Colonic mucosa (tissue), 4 donors: Measurements from ENCODE around the gene CTAG1B. TPM values are rescaled to one million over a fixed set of nuclear protein-coding genes. Genes with fewer than 3 reads are reported as not detected.
"Not testable (repeated sequence)": the region's sequence is repeated elsewhere in the genome, so short reads cannot be mapped to it uniquely, and the experiment has no call there.

Experiments
- DNase-seq: peaks from one replicate; pipeline ENCODE4 v3.0.0-alpha.2; 2020
- H3K27ac ChIP-seq: fragments of 200-600 bp; one replicate; pipeline ENCODE4 v1.8.0; 2021
- H3K27me3 ChIP-seq: fragments of 200-600 bp; one replicate; pipeline ENCODE4 v1.8.0; 2021
- H3K36me3 ChIP-seq: fragments of 200-600 bp; one replicate; pipeline ENCODE4 v1.8.0; 2021
- H3K4me1 ChIP-seq: fragments of 200-600 bp; one replicate; pipeline ENCODE4 v1.8.0; 2021; ENCODE audit warnings: mild to moderate bottlenecking
- H3K4me3 ChIP-seq: fragments of 200-600 bp; one replicate; pipeline ENCODE4 v1.8.0; 2021
- H3K9ac ChIP-seq, 2 donors: one replicate each; pipeline ENCODE4 v1.7.0; 2013; ENCODE audit warnings: control low read depth in 2 of 2, low read depth in 2 of 2, low read length in 2 of 2
- H3K9me3 ChIP-seq: fragments of 200-600 bp; one replicate; pipeline ENCODE4 v1.8.0; 2021
- intact Hi-C: fragments of 100-400 bp; cut with DNase I; formaldehyde crosslinking; loops from one replicate; pipeline ENCODE4 v1.14.1; 2022
- total RNA-seq, 2 donors: library from RNA; stranded (reverse); fragmentation: NEBNext Ultra II Directional in 1 of 2; extraction: Animal tissue kit (Norgen Biotek cat#: 25700) in 1 of 2; gene quantifications; one replicate each; pipeline ENCODE4 v1.2.1, GENCODE V29; 2021
- TF ChIP-seq, protein P1 (sequence below): fragments of 200-600 bp; IDR thresholded peaks from one replicate; pipeline ENCODE4 v1.8.0; 2022; ENCODE audit warnings: antibody characterized with exemption, mild to moderate bottlenecking
- donor health status: healthy.
- donor health status: DM: no; HTN: no; CAD: no.
- donor health status: DM: no; HTN: no; CAD: no.

The CTAG1B gene
- total RNA-seq, 2 donors from 2014 or later: not detected

GRCh38 chrX:154653048-154653401 lies 33.9 kb upstream of the CTAG1B start:
- no peaks in the 10 kb centered on the region for H3K4me1 ChIP-seq
- H3K36me3 ChIP-seq: no peaks in the 10 kb centered on the region
- no peak overlapping the region for H3K9ac ChIP-seq
- intact Hi-C loops: no loop called here
- H3K27me3 ChIP-seq: no peaks in the 10 kb centered on the region
- DNase-seq: no peak
- H3K27ac ChIP-seq: no peak overlapping the region
- H3K9me3 ChIP-seq: no peaks in the 10 kb centered on the region
- H3K4me3 ChIP-seq: no peak overlapping the region
- TF ChIP-seq, protein P1, sequence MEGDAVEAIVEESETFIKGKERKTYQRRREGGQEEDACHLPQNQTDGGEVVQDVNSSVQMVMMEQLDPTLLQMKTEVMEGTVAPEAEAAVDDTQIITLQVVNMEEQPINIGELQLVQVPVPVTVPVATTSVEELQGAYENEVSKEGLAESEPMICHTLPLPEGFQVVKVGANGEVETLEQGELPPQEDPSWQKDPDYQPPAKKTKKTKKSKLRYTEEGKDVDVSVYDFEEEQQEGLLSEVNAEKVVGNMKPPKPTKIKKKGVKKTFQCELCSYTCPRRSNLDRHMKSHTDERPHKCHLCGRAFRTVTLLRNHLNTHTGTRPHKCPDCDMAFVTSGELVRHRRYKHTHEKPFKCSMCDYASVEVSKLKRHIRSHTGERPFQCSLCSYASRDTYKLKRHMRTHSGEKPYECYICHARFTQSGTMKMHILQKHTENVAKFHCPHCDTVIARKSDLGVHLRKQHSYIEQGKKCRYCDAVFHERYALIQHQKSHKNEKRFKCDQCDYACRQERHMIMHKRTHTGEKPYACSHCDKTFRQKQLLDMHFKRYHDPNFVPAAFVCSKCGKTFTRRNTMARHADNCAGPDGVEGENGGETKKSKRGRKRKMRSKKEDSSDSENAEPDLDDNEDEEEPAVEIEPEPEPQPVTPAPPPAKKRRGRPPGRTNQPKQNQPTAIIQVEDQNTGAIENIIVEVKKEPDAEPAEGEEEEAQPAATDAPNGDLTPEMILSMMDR: no peak

DNA sequence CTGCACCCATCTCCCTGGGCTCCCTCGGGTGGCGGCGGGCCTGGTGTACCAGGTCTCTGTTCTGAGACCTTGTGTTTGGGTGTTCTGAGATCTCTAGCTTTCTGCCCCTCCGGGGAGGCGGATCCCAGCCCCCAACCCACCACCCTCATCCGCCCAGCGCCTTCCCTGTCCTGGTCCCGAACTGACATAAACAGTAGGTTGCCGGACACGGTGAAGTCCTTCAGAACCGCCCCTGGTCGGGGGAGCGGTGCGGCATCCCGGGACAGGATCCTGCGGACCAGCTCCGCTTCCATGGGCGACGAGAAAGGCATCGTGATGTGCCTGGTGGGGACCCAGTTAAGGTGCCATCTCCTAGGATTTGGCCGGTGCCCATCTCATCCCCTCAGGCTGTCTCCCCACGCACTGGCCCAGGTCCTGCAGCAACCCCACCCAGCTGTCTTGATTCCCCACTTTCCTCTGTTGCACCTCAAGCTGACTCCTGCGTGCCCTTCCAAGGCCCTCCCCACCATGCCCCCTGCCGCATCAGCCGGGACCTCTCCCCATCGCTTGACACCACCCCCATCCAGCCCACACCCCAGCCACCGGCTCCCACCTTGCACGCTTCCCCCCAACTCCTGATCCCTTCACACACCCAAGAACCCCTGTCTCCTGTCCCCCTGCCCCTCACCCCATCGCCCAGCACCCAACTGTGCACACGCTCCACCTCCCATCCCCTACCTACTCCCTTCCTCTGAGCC lies 33.4 kb upstream of the CTAG1B start:
- Histone ChIP-seq H3K9ac (no peak overlapping the region), H3K4me1 (no peaks in the 10 kb centered on the region), H3K27ac (no peak overlapping the region), H3K36me3 (no peaks in the 10 kb centered on the region), H3K9me3 (no peaks in the 10 kb centered on the region), H3K4me3 (no peak overlapping the region), H3K27me3 (no peaks in the 10 kb centered on the region)
- TF ChIP-seq, protein P1: no peak
- intact Hi-C loops: no loop called here
- DNase-seq: no peak

- Histone ChIP-seq H3K4me3 (no peak overlapping the region), H3K36me3 (no peaks in the 10 kb centered on the region), H3K27ac (no peak overlapping the region), H3K27me3 (no peaks in the 10 kb centered on the region), H3K9ac (no peak overlapping the region), H3K4me1 (no peaks in the 10 kb centered on the region), H3K9me3 (no peaks in the 10 kb centered on the region)
- intact Hi-C loops: no loop called here
- TF ChIP-seq, protein P1: no peak
- DNase-seq: no peak
Observed at GRCh38 chrX:154650221-154650510, 31.1 kb upstream of the CTAG1B start.

GRCh38 chrX:154649503-154650220 lies 30.6 kb upstream of the CTAG1B start:
- TF ChIP-seq, protein P1: no peak
- no peak overlapping the region for H3K9ac ChIP-seq

GRCh38 chrX:154648931-154649330 lies 29.8 kb upstream of the CTAG1B start:
- Histone ChIP-seq H3K4me3 (no peak overlapping the region), H3K4me1 (no peaks in the 10 kb centered on the region), H3K27me3 (no peaks in the 10 kb centered on the region), H3K27ac (no peak overlapping the region), H3K9ac (no peak overlapping the region), H3K9me3 (no peaks in the 10 kb centered on the region), H3K36me3 (no peaks in the 10 kb centered on the region)
- TF ChIP-seq, protein P1: no peak
- intact Hi-C loops: no loop called here
- no peak for DNase-seq

More at GRCh38 chrX:154649503-154650220, 30.6 kb upstream of the CTAG1B start:
- Histone ChIP-seq H3K36me3 (no peaks in the 10 kb centered on the region), H3K4me1 (no peaks in the 10 kb centered on the region), H3K9me3 (no peaks in the 10 kb centered on the region), H3K27ac (no peak overlapping the region), H3K4me3 (no peak overlapping the region), H3K27me3 (no peaks in the 10 kb centered on the region)
- intact Hi-C loops: no loop called here
- DNase-seq: no peak

GRCh38 chrX:154645745-154646378 lies 26.8 kb upstream of the CTAG1B start:
- H3K27ac ChIP-seq, H3K4me1 ChIP-seq, H3K36me3 ChIP-seq, H3K9ac ChIP-seq, H3K27me3 ChIP-seq, intact Hi-C loops, DNase-seq, H3K9me3 ChIP-seq, H3K4me3 ChIP-seq: not testable (repeated sequence)

DNA sequence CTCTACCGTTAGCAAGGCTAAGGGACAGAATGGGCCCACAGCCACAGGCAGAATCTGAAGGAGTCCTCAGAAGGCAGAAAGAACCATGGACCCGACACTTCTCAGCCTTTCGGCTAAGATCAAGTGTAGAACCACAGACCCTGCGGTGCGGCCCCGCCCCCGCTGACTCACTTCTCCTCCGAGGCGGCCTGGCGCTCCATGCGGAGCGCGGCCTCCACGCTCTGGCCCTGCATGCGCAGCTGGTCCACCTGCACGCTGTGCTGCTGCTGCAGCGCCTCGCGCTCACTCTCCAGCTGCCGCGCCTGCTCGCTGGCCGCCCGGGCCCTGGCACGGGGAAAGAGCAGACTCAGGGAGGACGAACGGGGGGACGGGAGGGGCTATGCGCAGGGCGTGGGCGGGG lies 24.6 kb upstream of the CTAG1B start:
- H3K9ac ChIP-seq, DNase-seq, H3K4me3 ChIP-seq, H3K4me1 ChIP-seq, H3K36me3 ChIP-seq, intact Hi-C loops, H3K9me3 ChIP-seq, H3K27ac ChIP-seq, H3K27me3 ChIP-seq: not testable (repeated sequence)

- DNase-seq, H3K4me1 ChIP-seq, H3K36me3 ChIP-seq, H3K4me3 ChIP-seq, H3K27me3 ChIP-seq, H3K27ac ChIP-seq, intact Hi-C loops, H3K9ac ChIP-seq, H3K9me3 ChIP-seq: not testable (repeated sequence)
Observed at GRCh38 chrX:154641740-154642139, 22.7 kb upstream of the CTAG1B start.
